GM18873 (cell line): Measurements from ENCODE around the gene TOM1.

Experiments used
- ATAC-seq: cut with Tn5 transposase; IDR thresholded peaks from one replicate; pipeline ENCODE4 v1.9.1; 2021; ENCODE audit warnings: mild to moderate bottlenecking, moderate library complexity, moderate number of reproducible peaks; ENCODE audit not compliant: unreplicated experiment, low FRiP score

TOM1 gene

DNA sequence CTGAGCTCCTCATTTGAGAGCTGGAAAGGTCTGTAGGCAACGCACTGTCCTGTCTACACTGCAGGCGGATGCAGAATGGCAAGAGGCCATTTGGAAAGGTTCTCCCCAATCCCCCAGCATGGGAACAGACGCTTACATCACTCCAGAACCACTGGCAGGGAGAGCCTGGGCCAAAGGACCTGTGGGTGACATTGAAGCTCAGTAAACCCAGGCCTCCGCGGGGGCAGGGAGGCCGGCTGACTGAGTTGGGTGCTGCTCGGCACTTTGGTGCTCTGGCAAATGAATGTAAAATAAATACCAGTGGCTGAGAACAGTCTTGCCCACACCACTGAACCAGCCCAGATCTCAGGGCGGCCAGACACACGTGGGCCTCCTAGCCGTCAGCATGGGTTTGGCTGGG lies 22.4 kb downstream of the TOM1 start:
- ATAC-seq = no peak

DNA sequence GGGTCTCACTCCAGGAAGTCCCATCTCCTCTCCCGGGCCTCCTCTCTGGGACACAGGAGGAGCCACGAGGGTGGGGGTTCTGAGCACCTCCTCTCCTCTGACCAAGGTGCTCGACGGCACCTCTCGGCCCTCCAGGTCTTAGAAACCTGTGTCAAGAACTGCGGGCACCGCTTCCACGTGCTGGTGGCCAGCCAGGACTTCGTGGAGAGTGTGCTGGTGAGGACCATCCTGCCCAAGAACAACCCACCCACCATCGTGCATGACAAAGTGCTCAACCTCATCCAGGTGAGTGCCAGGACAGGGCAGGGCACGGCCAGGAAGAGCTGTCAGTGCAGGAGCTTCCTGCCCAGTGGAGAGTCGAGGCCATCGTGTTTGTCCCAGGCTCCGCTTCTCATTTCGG lies 23.2 kb downstream of the TOM1 start:
- ATAC-seq = no peak

DNA sequence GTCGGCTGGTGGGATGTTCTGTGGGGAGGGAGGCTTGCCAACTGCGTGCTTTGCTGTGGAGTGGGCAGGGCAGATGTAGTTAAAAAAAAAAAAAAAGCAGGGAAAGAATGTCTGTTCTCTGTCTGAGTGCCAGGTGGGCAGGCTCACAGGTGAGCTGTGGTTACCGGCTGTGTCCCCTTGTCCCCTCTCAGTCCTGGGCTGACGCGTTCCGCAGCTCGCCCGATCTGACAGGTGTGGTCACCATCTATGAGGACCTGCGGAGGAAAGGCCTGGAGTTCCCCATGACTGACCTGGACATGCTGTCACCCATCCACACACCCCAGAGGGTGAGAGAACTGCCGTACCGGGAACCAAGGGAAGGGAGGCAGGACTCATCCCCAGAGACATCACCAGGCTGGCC lies 23.6 kb downstream of the TOM1 start:
- no peak for ATAC-seq

GRCh38 chr22:35324067-35324466 lies 24.4 kb downstream of the TOM1 start:
- no peak for ATAC-seq

- no peak for ATAC-seq
Observed at GRCh38 chr22:35324762-35325161, 25.1 kb downstream of the TOM1 start.

DNA sequence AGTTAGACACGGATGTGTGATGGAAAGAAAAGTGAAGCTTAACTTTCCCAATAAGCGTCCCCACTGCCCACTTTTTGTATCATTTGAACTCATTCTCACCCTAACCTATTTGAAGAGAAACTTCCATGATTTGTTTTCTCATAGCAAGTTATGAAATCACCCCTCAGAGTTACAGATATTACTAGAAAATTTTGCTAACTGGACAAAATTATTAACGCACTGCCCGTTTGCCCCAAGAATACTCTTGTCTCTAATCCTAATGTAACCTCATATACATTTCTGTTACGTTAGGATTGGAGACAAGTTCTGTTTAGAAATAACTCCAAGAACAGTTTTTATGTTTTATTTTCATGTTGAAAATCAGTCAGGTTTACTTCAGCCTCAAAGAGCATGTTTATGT lies 25.5 kb downstream of the TOM1 start:
- no peak for ATAC-seq

GRCh38 chr22:35326854-35327562 lies 27.3 kb downstream of the TOM1 start:
- ATAC-seq = no peak

GRCh38 chr22:35327690-35328471 lies 28.2 kb downstream of the TOM1 start:
- ATAC-seq = no peak

DNA sequence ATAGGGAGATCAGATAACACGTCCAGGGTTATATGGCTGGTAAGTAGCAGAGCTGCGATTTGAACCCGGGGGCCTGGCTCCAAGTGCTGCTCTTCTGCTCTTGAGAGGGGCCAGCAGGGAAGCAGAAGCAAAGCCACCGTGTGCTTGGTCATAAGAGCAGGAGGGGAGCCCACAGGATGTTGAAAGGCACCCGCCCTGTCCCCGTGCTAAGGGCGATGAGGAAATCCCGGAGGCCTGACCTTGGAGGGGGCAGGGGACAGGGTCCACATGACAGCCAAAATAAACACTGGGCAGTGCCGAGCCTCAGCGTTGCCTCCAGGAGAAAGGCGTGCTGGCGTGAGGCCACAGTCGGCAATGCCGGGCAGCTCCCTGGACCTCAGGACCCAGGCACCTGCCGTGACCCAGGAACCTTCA lies 28.8 kb downstream of the TOM1 start:
- ATAC-seq = no peak

DNA sequence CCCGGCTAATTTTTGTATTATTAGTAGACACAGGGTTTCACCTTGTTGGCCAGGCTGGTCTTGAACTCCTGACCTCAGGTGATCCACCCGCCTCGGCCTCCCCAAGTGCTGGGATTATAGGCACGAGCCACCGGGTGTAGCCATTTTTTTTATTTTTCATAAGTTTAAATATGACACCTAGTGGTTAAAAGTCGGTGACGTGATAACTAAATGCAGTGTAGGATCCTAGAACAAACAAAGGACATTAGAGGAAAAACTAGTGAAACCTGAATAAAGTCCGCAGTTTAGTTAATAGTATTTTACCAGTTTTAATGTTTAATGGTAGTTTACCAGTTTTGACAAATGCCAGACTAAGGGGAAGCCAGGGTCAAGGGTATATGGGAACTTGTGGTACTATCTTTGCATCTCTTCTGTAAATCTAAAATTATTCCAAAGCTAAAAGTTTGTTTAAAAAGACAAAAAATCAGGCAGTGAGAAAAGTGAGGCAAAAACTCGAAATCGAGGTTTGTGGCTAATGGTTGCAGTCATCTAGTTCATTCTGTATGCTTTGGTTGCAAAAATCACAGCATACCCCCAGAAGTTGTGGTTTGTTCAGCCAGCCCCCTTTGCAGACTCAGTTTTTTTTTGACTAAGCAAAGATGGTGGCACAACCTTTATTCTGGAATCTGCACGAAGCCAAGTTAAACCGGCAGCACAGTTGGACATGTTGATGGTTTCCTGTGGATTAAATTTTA lies 29.6 kb downstream of the TOM1 start:
- ATAC-seq = no peak

DNA sequence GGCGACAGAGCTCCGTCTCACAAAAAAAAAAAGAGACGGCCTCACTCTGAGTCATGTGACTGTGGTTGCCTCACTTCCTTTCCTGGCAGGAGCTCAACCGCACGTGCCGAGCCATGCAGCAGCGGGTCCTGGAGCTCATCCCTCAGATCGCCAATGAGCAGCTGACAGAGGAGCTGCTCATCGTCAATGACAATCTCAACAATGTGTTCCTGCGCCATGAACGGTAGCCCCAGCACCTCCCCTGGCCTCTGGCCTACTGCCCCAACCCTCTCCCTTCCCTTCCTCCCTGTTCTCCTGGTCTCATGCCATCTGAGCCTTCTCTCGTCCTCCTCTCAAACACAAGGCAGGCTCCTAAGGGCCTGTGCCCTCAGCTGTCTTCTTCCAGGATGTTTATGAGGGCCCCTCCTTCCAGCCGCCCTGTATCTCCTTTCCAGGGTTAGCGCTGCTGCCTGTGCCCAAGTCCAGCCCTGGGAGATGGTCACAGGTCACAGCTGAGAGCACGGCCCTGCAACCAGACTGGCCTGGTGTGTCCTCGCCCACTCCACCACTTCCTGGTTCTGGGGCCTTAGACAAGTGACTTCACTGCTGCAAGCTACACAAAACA lies 30.7 kb downstream of the TOM1 start:
- no peak for ATAC-seq

GRCh38 chr22:35332278-35332677 lies 32.6 kb downstream of the TOM1 start:
- no peak for ATAC-seq

DNA sequence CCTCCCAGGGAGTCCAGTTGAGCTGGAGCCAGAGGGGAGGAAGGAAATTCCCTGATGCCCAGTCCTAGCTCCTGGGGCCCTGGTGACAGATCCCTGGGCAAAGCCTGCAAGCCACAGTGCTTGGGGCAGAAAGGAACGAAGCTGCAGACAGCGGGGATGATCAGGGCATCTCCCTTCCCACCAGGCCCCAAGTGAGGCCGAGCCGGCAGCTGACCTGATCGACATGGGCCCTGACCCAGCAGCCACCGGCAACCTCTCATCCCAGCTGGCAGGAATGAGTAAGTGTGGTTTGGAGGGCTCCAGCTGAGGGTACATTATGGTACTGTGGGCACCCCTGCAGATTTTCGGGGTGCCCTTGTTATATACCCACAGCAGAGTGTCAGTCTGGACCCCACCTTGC lies 33.5 kb downstream of the TOM1 start:
- no peak for ATAC-seq

- no peak for ATAC-seq
Observed at GRCh38 chr22:35334004-35334403, 34.3 kb downstream of the TOM1 start.

DNA sequence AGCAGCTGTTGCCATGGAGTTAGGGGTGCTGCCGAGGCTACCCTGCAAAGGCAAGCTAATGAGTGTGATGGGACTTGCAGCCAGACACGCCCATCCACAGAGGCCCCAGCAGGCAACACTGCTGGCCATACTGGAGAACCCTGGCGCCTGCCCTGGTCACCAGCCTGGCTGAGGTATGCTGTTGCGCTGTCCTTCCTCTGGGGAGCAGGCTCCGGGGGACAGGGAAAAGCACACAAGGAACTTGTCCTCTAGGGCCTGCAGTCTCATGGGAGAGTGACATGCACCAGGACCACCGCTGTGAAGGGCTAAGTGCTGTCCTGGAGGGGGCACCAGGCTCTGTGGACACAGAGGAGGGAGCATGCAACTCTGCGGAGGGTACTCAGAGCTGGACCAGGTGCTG lies 35.8 kb downstream of the TOM1 start:
- no peak for ATAC-seq

GRCh38 chr22:35335936-35336781 lies 36.5 kb downstream of the TOM1 start:
- no peak for ATAC-seq

- ATAC-seq = no peak
Observed at GRCh38 chr22:35337932-35338331, 38.2 kb downstream of the TOM1 start.

- ATAC-seq = no peak
Observed at GRCh38 chr22:35341090-35341874, 41.6 kb downstream of the TOM1 start.

DNA sequence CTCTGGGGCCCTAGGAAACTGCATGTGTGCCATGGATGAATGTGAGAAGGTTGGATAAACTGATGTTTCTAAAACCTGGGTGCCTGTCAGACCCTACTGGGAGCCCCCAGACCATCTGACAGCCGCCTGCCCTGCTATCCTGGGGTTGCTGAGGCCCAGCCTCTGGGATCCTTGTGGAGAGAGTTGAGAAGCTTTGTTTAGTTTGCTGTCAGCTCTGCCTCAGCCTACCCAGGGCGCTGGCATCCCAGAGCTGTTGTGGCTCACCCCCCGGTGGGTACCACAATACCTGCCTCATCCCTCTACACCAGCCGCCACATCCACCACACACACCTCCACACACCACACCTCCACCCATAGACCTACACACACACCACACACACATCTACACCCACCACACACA lies 42.7 kb downstream of the TOM1 start:
- ATAC-seq = no peak
